Measurements from ENCODE around the gene CNIH3. TPM values are rescaled to one million over a fixed set of nuclear protein-coding genes. Genes with fewer than 3 reads are reported as not detected.

CNIH3 gene
- polyA plus RNA-seq, 1 donor (not counting 4 experiments of a cell fraction or from before 2014, with no cell fraction given): 0.81 TPM

DNA sequence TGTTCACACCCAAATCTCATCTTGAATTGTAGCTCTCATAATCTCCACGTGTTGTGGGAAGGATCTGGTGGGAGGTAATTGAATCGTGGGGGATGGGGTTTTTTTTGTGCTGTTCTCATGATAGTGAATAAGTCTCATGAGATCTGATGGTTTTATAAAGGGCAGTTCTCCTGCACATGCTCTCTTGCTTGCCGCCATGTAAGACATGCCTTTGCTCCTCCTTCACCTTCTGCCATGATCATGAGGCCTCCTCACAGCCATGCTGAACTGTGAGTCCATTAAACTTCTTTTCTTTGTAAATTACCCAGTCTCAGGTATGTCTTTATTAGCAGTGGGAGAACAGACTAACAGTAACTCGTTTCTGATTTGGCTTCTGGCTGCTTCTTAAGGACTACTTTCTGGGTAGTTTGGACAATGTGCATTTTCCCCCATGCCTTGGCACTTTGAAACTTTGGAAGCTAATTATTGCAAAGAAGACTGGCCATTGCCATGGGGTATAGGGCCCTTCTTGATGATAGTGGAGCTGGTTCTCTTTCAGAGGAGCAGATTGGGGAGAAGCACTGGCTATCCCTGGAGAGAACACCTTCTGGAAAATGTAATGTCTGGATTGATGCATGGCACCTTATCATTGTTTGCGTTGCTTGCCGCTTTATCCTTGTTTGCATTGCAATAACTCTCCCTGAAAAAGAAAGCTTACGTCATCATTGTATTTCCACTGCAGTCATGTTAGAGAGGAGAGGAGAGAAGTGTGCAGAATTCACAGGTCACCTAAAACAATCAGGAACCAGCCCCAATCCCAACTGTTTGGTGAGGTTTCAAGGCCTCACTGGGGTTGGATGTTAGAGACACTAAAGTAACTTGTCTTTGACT, 5.9 kb downstream of the CNIH3 start:
- Histone ChIP-seq H3K36me3 (ENCODE audit: control insufficient read depth in 2 of 2, extremely low read depth in 1 of 2, insufficient read depth in 2 of 2, low read length in 2 of 2) (no peaks in the 10 kb centered on the region), H3K79me2 (ENCODE audit: control insufficient read depth, insufficient read depth, low read length) (no peaks in the 10 kb centered on the region), H3K27ac (ENCODE audit: control insufficient read depth, insufficient read depth, low read length) (no peak overlapping the region), H3K9me1 (ENCODE audit: control insufficient read depth, extremely low read depth, insufficient read depth, low read length) (no peaks in the 10 kb centered on the region), H3K9ac (ENCODE audit: control insufficient read depth, extremely low read depth, insufficient read depth, low read length) (no peak overlapping the region), H3K9me3 (ENCODE audit: control insufficient read depth, low read depth, low read length) (no peaks in the 10 kb centered on the region), H3K4me2 (ENCODE audit: control insufficient read depth, extremely low read depth, insufficient read depth, low read depth, low read length) (no peak overlapping the region), H4K20me1 (ENCODE audit: control insufficient read depth, extremely low read depth, insufficient read depth, low read length) (no peaks in the 10 kb centered on the region), H3K4me1 (ENCODE audit: control insufficient read depth, extremely low read depth, insufficient read depth, low read length) (peaks cover 15% of the 10 kb centered on the region), H2AFZ (ENCODE audit: control insufficient read depth, low read length) (no peak overlapping the region), H3K27me3 (ENCODE audit: control insufficient read depth, extremely low read depth, insufficient read depth, low read length) (peaks cover 36% of the 10 kb centered on the region), H3K4me3 (ENCODE audit: control insufficient read depth in 2 of 3, extremely low read depth in 1 of 3, insufficient read depth in 2 of 3, low read depth in 1 of 3, low read length in 3 of 3) (no peak overlapping the region)
- DNase-seq (ENCODE audit: low read depth, low spot score) (no peak), FAIRE-seq (no peak)
- no peak for TF ChIP-seq EZH2 (IDR thresholded peaks at IDR 0.05; ENCODE audit: low read length)
- TF ChIP-seq, protein P1, sequence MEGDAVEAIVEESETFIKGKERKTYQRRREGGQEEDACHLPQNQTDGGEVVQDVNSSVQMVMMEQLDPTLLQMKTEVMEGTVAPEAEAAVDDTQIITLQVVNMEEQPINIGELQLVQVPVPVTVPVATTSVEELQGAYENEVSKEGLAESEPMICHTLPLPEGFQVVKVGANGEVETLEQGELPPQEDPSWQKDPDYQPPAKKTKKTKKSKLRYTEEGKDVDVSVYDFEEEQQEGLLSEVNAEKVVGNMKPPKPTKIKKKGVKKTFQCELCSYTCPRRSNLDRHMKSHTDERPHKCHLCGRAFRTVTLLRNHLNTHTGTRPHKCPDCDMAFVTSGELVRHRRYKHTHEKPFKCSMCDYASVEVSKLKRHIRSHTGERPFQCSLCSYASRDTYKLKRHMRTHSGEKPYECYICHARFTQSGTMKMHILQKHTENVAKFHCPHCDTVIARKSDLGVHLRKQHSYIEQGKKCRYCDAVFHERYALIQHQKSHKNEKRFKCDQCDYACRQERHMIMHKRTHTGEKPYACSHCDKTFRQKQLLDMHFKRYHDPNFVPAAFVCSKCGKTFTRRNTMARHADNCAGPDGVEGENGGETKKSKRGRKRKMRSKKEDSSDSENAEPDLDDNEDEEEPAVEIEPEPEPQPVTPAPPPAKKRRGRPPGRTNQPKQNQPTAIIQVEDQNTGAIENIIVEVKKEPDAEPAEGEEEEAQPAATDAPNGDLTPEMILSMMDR (optimal IDR thresholded peaks at IDR 0.05 in 1 of 3, IDR thresholded peaks at IDR 0.05 in 1 of 3, conservative IDR thresholded peaks at IDR 0.05 in 1 of 3; ENCODE audit: extremely low read depth in 1 of 3, insufficient read depth in 2 of 3, low read length in 3 of 3): no peak
- dilution Hi-C loops (cut with MboI; ENCODE audit: extremely low pct_ligation_motif_present, low sequenced_read_pairs): no loop called here

GRCh38 chr1:224622831-224623230, 6.7 kb downstream of the CNIH3 start:
- Histone ChIP-seq H3K9me1 (ENCODE audit: control insufficient read depth, extremely low read depth, insufficient read depth, low read length) (no peaks in the 10 kb centered on the region), H2AFZ (ENCODE audit: control insufficient read depth, low read length) (no peak overlapping the region), H3K36me3 (ENCODE audit: control insufficient read depth in 2 of 2, extremely low read depth in 1 of 2, insufficient read depth in 2 of 2, low read length in 2 of 2) (no peaks in the 10 kb centered on the region), H4K20me1 (ENCODE audit: control insufficient read depth, extremely low read depth, insufficient read depth, low read length) (no peaks in the 10 kb centered on the region), H3K4me3 (ENCODE audit: control insufficient read depth in 2 of 3, extremely low read depth in 1 of 3, insufficient read depth in 2 of 3, low read depth in 1 of 3, low read length in 3 of 3) (no peak overlapping the region), H3K79me2 (ENCODE audit: control insufficient read depth, insufficient read depth, low read length) (no peaks in the 10 kb centered on the region), H3K4me1 (ENCODE audit: control insufficient read depth, extremely low read depth, insufficient read depth, low read length) (peaks cover 14% of the 10 kb centered on the region), H3K9me3 (ENCODE audit: control insufficient read depth, low read depth, low read length) (no peaks in the 10 kb centered on the region), H3K4me2 (ENCODE audit: control insufficient read depth, extremely low read depth, insufficient read depth, low read depth, low read length) (no peak overlapping the region), H3K27me3 (ENCODE audit: control insufficient read depth, extremely low read depth, insufficient read depth, low read length) (peaks cover 28% of the 10 kb centered on the region), H3K27ac (ENCODE audit: control insufficient read depth, insufficient read depth, low read length) (no peak overlapping the region), H3K9ac (ENCODE audit: control insufficient read depth, extremely low read depth, insufficient read depth, low read length) (no peak overlapping the region)
- TF ChIP-seq, protein P1 (optimal IDR thresholded peaks at IDR 0.05 in 1 of 3, IDR thresholded peaks at IDR 0.05 in 1 of 3, conservative IDR thresholded peaks at IDR 0.05 in 1 of 3; ENCODE audit: extremely low read depth in 1 of 3, insufficient read depth in 2 of 3, low read length in 3 of 3): no peak
- no peak for TF ChIP-seq EZH2 (IDR thresholded peaks at IDR 0.05; ENCODE audit: low read length)
- no peak for DNase-seq (ENCODE audit: low read depth, low spot score)
- FAIRE-seq: no peak
- dilution Hi-C loops (cut with MboI; ENCODE audit: extremely low pct_ligation_motif_present, low sequenced_read_pairs): no loop called here

Data from keratinocyte (primary cell).